ENCODE results near the gene CDH7.

The CDH7 gene

GRCh38 chr18:65768120-65768778 is 17.4 kb downstream of the CDH7 start:
- DNase-seq (ENCODE audit: low read depth) = no peak

- no peak for DNase-seq (ENCODE audit: low read depth)
Observed at GRCh38 chr18:65769652-65770051, 18.8 kb downstream of the CDH7 start.

GRCh38 chr18:65786474-65786873 is 35.7 kb downstream of the CDH7 start:
- no peak for DNase-seq (ENCODE audit: low read depth)

- DNase-seq (ENCODE audit: low read depth) = no peak
Observed at GRCh38 chr18:65788373-65788772, 37.6 kb downstream of the CDH7 start.

- DNase-seq (ENCODE audit: low read depth) = no peak
Observed at GRCh38 chr18:65790604-65791003, 39.8 kb downstream of the CDH7 start.

GRCh38 chr18:65791719-65792118 is 40.9 kb downstream of the CDH7 start:
- no peak for DNase-seq (ENCODE audit: low read depth)

GRCh38 chr18:65792456-65793074 is 41.8 kb downstream of the CDH7 start:
- DNase-seq (ENCODE audit: low read depth) = no peak

- DNase-seq (ENCODE audit: low read depth) = no peak
Observed at GRCh38 chr18:65808759-65809158, 57.9 kb downstream of the CDH7 start.

- DNase-seq (ENCODE audit: low read depth) = no peak
Observed at GRCh38 chr18:65811307-65811706, 60.5 kb downstream of the CDH7 start.

GRCh38 chr18:65815506-65815905 is 64.7 kb downstream of the CDH7 start:
- DNase-seq (ENCODE audit: low read depth) = no peak

GRCh38 chr18:65817178-65817577 is 66.4 kb downstream of the CDH7 start:
- no peak for DNase-seq (ENCODE audit: low read depth)

GRCh38 chr18:65821911-65822310 is 71.1 kb downstream of the CDH7 start:
- no peak for DNase-seq (ENCODE audit: low read depth)

GRCh38 chr18:65822826-65823225 is 72.0 kb downstream of the CDH7 start:
- DNase-seq (ENCODE audit: low read depth) = no peak

- no peak for DNase-seq (ENCODE audit: low read depth)
Observed at GRCh38 chr18:65827444-65827843, 76.6 kb downstream of the CDH7 start.

- no peak for DNase-seq (ENCODE audit: low read depth)
Observed at GRCh38 chr18:65835881-65836280, 85.1 kb downstream of the CDH7 start.

GRCh38 chr18:65846107-65846506 is 95.3 kb downstream of the CDH7 start:
- DNase-seq (ENCODE audit: low read depth) = no peak

- no peak for DNase-seq (ENCODE audit: low read depth)
Observed at GRCh38 chr18:65852273-65852672, 101.5 kb downstream of the CDH7 start.

- DNase-seq (ENCODE audit: low read depth) = no peak
Observed at GRCh38 chr18:65859075-65859474, 108.3 kb downstream of the CDH7 start.

- no peak for DNase-seq (ENCODE audit: low read depth)
Observed at GRCh38 chr18:65869527-65869926, 118.7 kb downstream of the CDH7 start.

- no peak for DNase-seq (ENCODE audit: low read depth)
Observed at GRCh38 chr18:65876310-65876709, 125.5 kb downstream of the CDH7 start.

- DNase-seq (ENCODE audit: low read depth) = no peak
Observed at GRCh38 chr18:65897292-65897691, 146.5 kb downstream of the CDH7 start.

GRCh38 chr18:65901522-65901921 is 150.7 kb downstream of the CDH7 start:
- DNase-seq (ENCODE audit: low read depth) = no peak

- DNase-seq (ENCODE audit: low read depth) = no peak
Observed at GRCh38 chr18:65906621-65907034, 155.8 kb downstream of the CDH7 start.

GRCh38 chr18:65907281-65907680 is 156.5 kb downstream of the CDH7 start:
- no peak for DNase-seq (ENCODE audit: low read depth)

Measured in fibroblast of the conjunctiva (primary cell).